K562 (cell line): ENCODE results near the gene LTBP2. TPM values are rescaled to one million over a fixed set of nuclear protein-coding genes. Genes with fewer than 3 reads are reported as not detected.

ENCODE experiments used
- ATAC-seq: fragments of 200-7000 bp; cut with Tn5 transposase; 3 replicates; pipeline ENCODE4 v1.9.1; 2020; ENCODE audit warnings: moderate library complexity
- BruUV-seq: library from RNA; stranded (reverse); fragments of 400-500 nt; replicated peaks from 2 replicates; lab custom pipeline; 2021; lab: Mats Ljungman, UMichigan
- CTCF ChIA-PET: fragments of 300-600 bp; formaldehyde crosslinking; extraction: SDS; loops from one replicate; lab custom pipeline; 2021; ENCODE audit warnings: low intra/inter-chr PET ratio; lab: Yijun Ruan, JAX
- POLR2A ChIA-PET: fragments of 300-600, 350-650 bp; sonication (Branson Sonifier 250); formaldehyde crosslinking; extraction: SDS; loops from one replicate; lab custom pipeline; 2021; ENCODE audit warnings: antibody characterized with exemption, inconsistent platforms; lab: Yijun Ruan, JAX
- DNase-seq, 4 experiments: peaks; one replicate each; pipeline versions ENCODE4 v3.0.0 to v3.0.0-alpha.2; 2011 to 2018; ENCODE audit warnings: low spot score in 3 of 4, mixed read lengths in 3 of 4; ENCODE audit errors: extremely low read depth in 1 of 4
- FAIRE-seq: peaks from 2 replicates; lab custom pipeline; 2011; peaks lifted over from hg19 to GRCh38; lab: Jason Lieb, UNC
- H2AFZ ChIP-seq: 2 replicates; pipeline ENCODE4 v1.6.0; 2011; ENCODE audit warnings: low read depth, low read length, control low read depth, inconsistent platforms
- H3K27ac ChIP-seq: fragments of 200-600 bp; 3 replicates; pipeline ENCODE4 v1.8.0; 2011; ENCODE audit warnings: low read depth, mild to moderate bottlenecking, control low read depth, inconsistent platforms, low read length, moderate library complexity, mixed read lengths; ENCODE audit errors: extremely low read depth
- H3K27me3 ChIP-seq, 2 experiments: fragments of 300-600 bp in 1 of 2; 2 replicates in 1 of 2; 3 replicates in 1 of 2; pipeline versions ENCODE4 v1.6.0 to v1.8.0; 2011; ENCODE audit warnings: inconsistent platforms in 2 of 2, low read length in 2 of 2, mild to moderate bottlenecking in 1 of 2, mixed read lengths in 1 of 2, moderate library complexity in 1 of 2; ENCODE audit not compliant: control insufficient read depth in 2 of 2, insufficient read depth in 2 of 2
- H3K36me3 ChIP-seq: fragments of 300-600 bp; 3 replicates; pipeline ENCODE4 v1.8.0; 2011; ENCODE audit warnings: mild to moderate bottlenecking, low read length, inconsistent platforms; ENCODE audit not compliant: control insufficient read depth, insufficient read depth
- H3K4me1 ChIP-seq, 2 experiments: fragments of 200-600 bp in 1 of 2; replicated peaks in 1 of 2; 2 replicates in 1 of 2; 3 replicates in 1 of 2; pipeline versions ENCODE4 v1.5.1 to v1.8.0; 2011; ENCODE audit warnings: inconsistent platforms in 2 of 2, low read length in 2 of 2, mild to moderate bottlenecking in 1 of 2, mixed read lengths in 1 of 2, moderate library complexity in 1 of 2; ENCODE audit not compliant: control insufficient read depth in 2 of 2, insufficient read depth in 2 of 2
- H3K4me2 ChIP-seq: 2 replicates; pipeline ENCODE4 v1.6.1; 2011; ENCODE audit warnings: low read length, control low read depth, inconsistent platforms, mixed read lengths; ENCODE audit not compliant: insufficient read depth
- H3K4me3 ChIP-seq: fragments of 200-600 bp; sonication (generic), shearing (Covaris generic); 2 replicates; pipeline ENCODE4 v1.5.1; 2016; ENCODE audit warnings: control low read depth, inconsistent platforms
- H3K79me2 ChIP-seq: fragments of 200-600 bp; 3 replicates; pipeline ENCODE4 v1.8.0; 2011; ENCODE audit warnings: low read length, inconsistent platforms; ENCODE audit not compliant: control insufficient read depth, insufficient read depth
- H3K9ac ChIP-seq, 2 experiments: 2 replicates each; pipeline versions ENCODE4 v1.6.0 to v1.6.1; 2011; ENCODE audit warnings: low read depth in 2 of 2, low read length in 2 of 2, control low read depth in 1 of 2, inconsistent platforms in 1 of 2, mild to moderate bottlenecking in 1 of 2, mixed read lengths in 1 of 2; ENCODE audit not compliant: insufficient read depth in 1 of 2
- H3K9me1 ChIP-seq: one replicate; pipeline ENCODE4 v1.6.0; 2011; ENCODE audit warnings: inconsistent platforms, mild to moderate bottlenecking, low read length, moderate library complexity; ENCODE audit not compliant: control insufficient read depth, insufficient read depth
- H3K9me3 ChIP-seq: replicated peaks from 2 replicates; pipeline ENCODE4 v1.5.1; 2011; ENCODE audit warnings: low read depth, low read length, inconsistent platforms; ENCODE audit not compliant: control insufficient read depth, insufficient read depth
- H4K20me1 ChIP-seq: replicated peaks from 2 replicates; pipeline ENCODE4 v1.6.1; 2011; ENCODE audit warnings: low read length, inconsistent platforms, mixed read lengths; ENCODE audit not compliant: control insufficient read depth, insufficient read depth
- BCOR ChIP-seq: fragments of 450-650 bp; IDR thresholded peaks from 2 replicates; pipeline ENCODE4 v1.6.1; 2016
- DNMT1 ChIP-seq: fragments of 450-650 bp; IDR thresholded peaks from 2 replicates; pipeline ENCODE4 v1.6.1; 2016; ENCODE audit warnings: antibody characterized with exemption, mild to moderate bottlenecking
- EP400 ChIP-seq: fragments of 450-650 bp; IDR thresholded peaks from 2 replicates; pipeline ENCODE4 v1.6.1; 2017; ENCODE audit warnings: antibody characterized with exemption, mild to moderate bottlenecking, moderate library complexity
- KHSRP ChIP-seq: fragments of 450-650 bp; IDR thresholded peaks from 2 replicates; pipeline ENCODE4 v1.6.1; 2017
- MECOM ChIP-seq: fragments of 250-450 bp; sonication (Bioruptor Pico); IDR thresholded peaks from 2 replicates; pipeline ENCODE4 v1.8.0; 2022; ENCODE audit warnings: inconsistent platforms
- NFIC ChIP-seq: fragments of 450-650 bp; IDR thresholded peaks from 2 replicates; pipeline ENCODE4 v1.6.1; 2017; ENCODE audit warnings: mild to moderate bottlenecking, inconsistent platforms
- POLR3G ChIP-seq: IDR thresholded peaks from 2 replicates; pipeline ENCODE4 v1.6.1; 2011; ENCODE audit not compliant: insufficient read length, insufficient replicate concordance; ENCODE audit errors: extremely low read depth
- RFX5 ChIP-seq: IDR thresholded peaks from 2 replicates; pipeline ENCODE4 v1.6.1; 2011; ENCODE audit warnings: low read depth, mild to moderate bottlenecking, improper control_type of control experiment, low read length
- SAFB ChIP-seq: fragments of 200-400 bp; formaldehyde crosslinking; IDR thresholded peaks from 2 replicates; pipeline ENCODE4 v1.6.1; 2017; ENCODE audit warnings: low read depth, low read length, borderline replicate concordance
- STAG1 ChIP-seq: sonication (generic); formaldehyde crosslinking; IDR thresholded peaks from 2 replicates; pipeline ENCODE4 v1.5.0; 2020; ENCODE audit warnings: missing genetic modification reagents, borderline replicate concordance
- TAF1 ChIP-seq: IDR thresholded peaks from 2 replicates; pipeline ENCODE4 v1.6.1; 2011; ENCODE audit warnings: mild to moderate bottlenecking, low read length, moderate library complexity; ENCODE audit not compliant: insufficient read depth, control insufficient read depth, severe bottlenecking; ENCODE audit errors: extremely low read depth
- TBL1XR1 ChIP-seq, 2 experiments: IDR thresholded peaks; 2 replicates each; pipeline ENCODE4 v1.6.1; 2012; ENCODE audit warnings: improper control_type of control experiment in 2 of 2, low read length in 2 of 2, mild to moderate bottlenecking in 1 of 2
- TBP ChIP-seq: optimal IDR thresholded peaks from 2 replicates; pipeline ENCODE3; 2011; ENCODE audit warnings: low read depth, low read length, improper control_type of control experiment
- ZFP30 ChIP-seq: fragments of 250-450 bp; sonication (Bioruptor Pico); IDR thresholded peaks from 2 replicates; pipeline ENCODE4 v1.8.0; 2022; ENCODE audit warnings: moderate library complexity, mild to moderate bottlenecking, inconsistent platforms, borderline replicate concordance
- ZFPM2 ChIP-seq: fragments of 250-450 bp; sonication (Bioruptor Pico); IDR thresholded peaks from 2 replicates; pipeline ENCODE4 v1.5.1; 2022; ENCODE audit warnings: mild to moderate bottlenecking
- ZNF124 ChIP-seq: sonication (generic); formaldehyde crosslinking; IDR thresholded peaks from 2 replicates; pipeline ENCODE4 v1.8.1; 2022; ENCODE audit warnings: missing genetic modification reagents
- WGBS: fragments of 100-300 bp; shearing (Covaris generic); methylation state at CpG from one replicate; pipeline ENCODE4 v1.1.6; 2016; ENCODE audit warnings: low coverage, mixed read lengths; ENCODE audit not compliant: insufficient coverage; ENCODE audit errors: missing lambda C conversion rate; 5-methylcytosine and 5-hydroxymethylcytosine counted together
- in situ Hi-C: fragments of 300-500 bp; cut with MboI; formaldehyde crosslinking; loops from 4 replicates; pipeline ENCODE4 v1.15.0; 2018; ENCODE audit warnings: inconsistent platforms, mixed read lengths
- intact Hi-C: fragments of 100-400 bp; cut with micrococcal nuclease; formaldehyde crosslinking; loops from 2 replicates; pipeline ENCODE4 v1.14.2; 2022
- polyA plus RNA-seq, 8 experiments: library from polyadenylated mRNA; depleted of rRNA in 4 of 8; stranded (reverse) in 5 of 8; unstranded in 3 of 8; fragments of >200 nt; fragmentation: Nextera tagmentation in 2 of 8; fragmentation: Illumina TruSeq in 1 of 8; extraction: Ambion mirVana in 2 of 8; extraction: Trizol in 1 of 8; gene quantifications; 2 replicates each; pipeline versions ENCODE4 v1.2.1 to v1.2.3, GENCODE V29; 2011 to 2014; ENCODE audit warnings: inconsistent platforms in 1 of 8, missing spikeins in 1 of 8
- total RNA-seq, 7 experiments: library from RNA; depleted of rRNA in 6 of 7; stranded (reverse); fragments of >200 nt in 6 of 7; fragmentation: Illumina TruSeq in 2 of 7; extraction: Trizol in 2 of 7; gene quantifications; 2 replicates each; pipeline versions ENCODE4 v1.2.1 to v1.2.3, GENCODE V29; 2011 to 2021; ENCODE audit warnings: low replicate concordance in 1 of 7
- TF ChIP-seq, protein P1 (sequence below): fragments of 250-450 bp; sonication (Bioruptor Pico); IDR thresholded peaks from 2 replicates; pipeline ENCODE4 v1.9.0; 2021; ENCODE audit warnings: mild to moderate bottlenecking
- TF ChIP-seq, protein P2 (sequence below): fragments of 250-450 bp; sonication (Bioruptor Pico); IDR thresholded peaks from 2 replicates; pipeline ENCODE4 v1.4.0; 2020; ENCODE audit warnings: mild to moderate bottlenecking
- TF ChIP-seq, protein P3 (sequence below): fragments of 250-450 bp; sonication (Bioruptor Pico); IDR thresholded peaks from 2 replicates; pipeline ENCODE4 v1.5.0; 2020; ENCODE audit warnings: mild to moderate bottlenecking
- TF ChIP-seq, protein P4 (sequence below): fragments of 450-650 bp; formaldehyde crosslinking; conservative IDR thresholded peaks from 2 replicates; pipeline ENCODE4 v1.4.0; 2022; ENCODE audit warnings: mild to moderate bottlenecking, missing genetic modification characterization

Gene LTBP2
- total and polyA plus RNA-seq, 9 of the 15 experiments (the other 6 are each of a cell fraction or from before 2014, with no cell fraction given): under 0.01 to 0.18 (median 0.03) TPM; not detected in 3

DNA sequence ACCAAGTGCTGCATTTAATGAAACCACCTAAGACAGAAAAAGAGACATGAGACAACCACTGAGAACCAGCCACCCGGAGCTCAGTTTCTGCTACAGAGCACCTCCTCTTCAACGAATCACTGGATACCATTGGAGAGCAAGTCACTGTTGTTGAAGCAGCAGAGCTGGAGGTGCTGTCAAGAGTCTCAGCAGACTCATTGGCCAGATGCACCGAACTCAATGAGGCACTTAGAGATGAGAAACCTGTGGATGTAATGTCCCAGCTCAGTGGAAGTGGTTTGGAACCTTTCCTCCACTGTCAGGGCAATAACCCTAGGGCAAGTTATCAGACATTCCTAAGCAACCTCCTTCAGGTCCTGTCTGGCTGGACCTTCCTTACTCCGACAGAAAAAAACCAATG lies 132.0 kb downstream of the LTBP2 start:
- no peak for TF ChIP-seq MECOM (CRISPR knock-in tag)
- TF ChIP-seq ZNF124 (CRISPR knock-in tag): no peak
- TF ChIP-seq, protein P1, sequence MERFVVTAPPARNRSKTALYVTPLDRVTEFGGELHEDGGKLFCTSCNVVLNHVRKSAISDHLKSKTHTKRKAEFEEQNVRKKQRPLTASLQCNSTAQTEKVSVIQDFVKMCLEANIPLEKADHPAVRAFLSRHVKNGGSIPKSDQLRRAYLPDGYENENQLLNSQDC (CRISPR knock-in tag): no peak
- no peak for TF ChIP-seq ZFP30 (CRISPR knock-in tag)
- TF ChIP-seq DNMT1: no peak
- TF ChIP-seq RFX5: no peak
- no peak for TF ChIP-seq NFIC
- TF ChIP-seq POLR3G: no peak
- no peak for TF ChIP-seq SAFB
- TF ChIP-seq TBL1XR1 (IDR thresholded peaks at IDR 0.05; ENCODE audit: low read length in 2 of 2): no peak
- TF ChIP-seq, protein P2, sequence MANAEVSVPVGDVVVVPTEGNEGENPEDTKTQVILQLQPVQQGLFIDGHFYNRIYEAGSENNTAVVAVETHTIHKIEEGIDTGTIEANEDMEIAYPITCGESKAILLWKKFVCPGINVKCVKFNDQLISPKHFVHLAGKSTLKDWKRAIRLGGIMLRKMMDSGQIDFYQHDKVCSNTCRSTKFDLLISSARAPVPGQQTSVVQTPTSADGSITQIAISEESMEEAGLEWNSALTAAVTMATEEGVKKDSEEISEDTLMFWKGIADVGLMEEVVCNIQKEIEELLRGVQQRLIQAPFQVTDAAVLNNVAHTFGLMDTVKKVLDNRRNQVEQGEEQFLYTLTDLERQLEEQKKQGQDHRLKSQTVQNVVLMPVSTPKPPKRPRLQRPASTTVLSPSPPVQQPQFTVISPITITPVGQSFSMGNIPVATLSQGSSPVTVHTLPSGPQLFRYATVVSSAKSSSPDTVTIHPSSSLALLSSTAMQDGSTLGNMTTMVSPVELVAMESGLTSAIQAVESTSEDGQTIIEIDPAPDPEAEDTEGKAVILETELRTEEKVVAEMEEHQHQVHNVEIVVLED: no peak
- no peak for TF ChIP-seq KHSRP
- TF ChIP-seq STAG1 (CRISPR knock-in tag): no peak
- TF ChIP-seq EP400: no peak
- TF ChIP-seq TBP: no peak
- TF ChIP-seq TAF1: no peak
- TF ChIP-seq, protein P3, sequence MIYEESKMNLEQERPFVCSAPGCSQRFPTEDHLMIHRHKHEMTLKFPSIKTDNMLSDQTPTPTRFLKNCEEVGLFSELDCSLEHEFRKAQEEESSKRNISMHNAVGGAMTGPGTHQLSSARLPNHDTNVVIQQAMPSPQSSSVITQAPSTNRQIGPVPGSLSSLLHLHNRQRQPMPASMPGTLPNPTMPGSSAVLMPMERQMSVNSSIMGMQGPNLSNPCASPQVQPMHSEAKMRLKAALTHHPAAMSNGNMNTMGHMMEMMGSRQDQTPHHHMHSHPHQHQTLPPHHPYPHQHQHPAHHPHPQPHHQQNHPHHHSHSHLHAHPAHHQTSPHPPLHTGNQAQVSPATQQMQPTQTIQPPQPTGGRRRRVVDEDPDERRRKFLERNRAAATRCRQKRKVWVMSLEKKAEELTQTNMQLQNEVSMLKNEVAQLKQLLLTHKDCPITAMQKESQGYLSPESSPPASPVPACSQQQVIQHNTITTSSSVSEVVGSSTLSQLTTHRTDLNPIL (CRISPR knock-in tag): no peak
- TF ChIP-seq, protein P4, sequence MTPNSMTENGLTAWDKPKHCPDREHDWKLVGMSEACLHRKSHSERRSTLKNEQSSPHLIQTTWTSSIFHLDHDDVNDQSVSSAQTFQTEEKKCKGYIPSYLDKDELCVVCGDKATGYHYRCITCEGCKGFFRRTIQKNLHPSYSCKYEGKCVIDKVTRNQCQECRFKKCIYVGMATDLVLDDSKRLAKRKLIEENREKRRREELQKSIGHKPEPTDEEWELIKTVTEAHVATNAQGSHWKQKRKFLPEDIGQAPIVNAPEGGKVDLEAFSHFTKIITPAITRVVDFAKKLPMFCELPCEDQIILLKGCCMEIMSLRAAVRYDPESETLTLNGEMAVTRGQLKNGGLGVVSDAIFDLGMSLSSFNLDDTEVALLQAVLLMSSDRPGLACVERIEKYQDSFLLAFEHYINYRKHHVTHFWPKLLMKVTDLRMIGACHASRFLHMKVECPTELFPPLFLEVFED (CRISPR knock-in tag): no peak
- TF ChIP-seq BCOR: no peak
- TF ChIP-seq ZFPM2 (CRISPR knock-in tag): no peak
- no peaks in the 10 kb centered on the region for H3K9me3 ChIP-seq
- DNase-seq (no peak), FAIRE-seq (no peak), ATAC-seq (no peak)
- intact Hi-C loops (no loop called here), in situ Hi-C loops (no loop called here)
- CTCF ChIA-PET: no interaction called here
- H3K9me1 ChIP-seq: no peaks in the 10 kb centered on the region
- H3K4me1 ChIP-seq: no peaks in the 10 kb centered on the region
- H3K27me3 ChIP-seq: no peaks in the 10 kb centered on the region
- H3K4me3 ChIP-seq: no peak overlapping the region
- H2AFZ ChIP-seq: no peak overlapping the region
- no peaks in the 10 kb centered on the region for H3K36me3 ChIP-seq
- 10% methylated on average over 4 of the region's 4 CpGs for WGBS
- H3K79me2 ChIP-seq: no peaks in the 10 kb centered on the region
- H3K9ac ChIP-seq: no peak overlapping the region
- H4K20me1 ChIP-seq: no peaks in the 10 kb centered on the region; the same call in 1 of the 2 replicates
- POLR2A ChIA-PET: no interaction called here
- H3K27ac ChIP-seq: no peak overlapping the region
- BruUV-seq: no TSS peak
- H3K4me2 ChIP-seq: no peak overlapping the region
